GM23338 (cell line): ENCODE measurements around the gene ATOH8. TPM values are rescaled to one million over a fixed set of nuclear protein-coding genes. Genes with fewer than 3 reads are reported as not detected.
A peak's percentile ranks its signal among the peaks of the same experiment; 100 is the strongest.

Source experiments
- ATAC-seq: fragments of 200-7000 bp; cut with Tn5 transposase; 3 replicates; pipeline ENCODE4 v1.9.1; 2020
- DNase-seq: peaks from one replicate; pipeline ENCODE4 v3.0.0-alpha.2; 2015; ENCODE audit warnings: low spot score
- H2AFZ ChIP-seq: fragments of 200-600 bp; sonication (generic); 2 replicates; pipeline ENCODE4 v1.8.0; 2016; ENCODE audit warnings: antibody characterized with exemption, mild to moderate bottlenecking, moderate library complexity
- H3F3A ChIP-seq: fragments of 200-600 bp; sonication (generic); replicated peaks from 2 replicates; pipeline ENCODE4 v1.8.0; 2017; ENCODE audit warnings: antibody characterized with exemption, mixed run types, low read depth
- H3K27ac ChIP-seq: fragments of 200-600 bp; sonication (generic); 2 replicates; pipeline ENCODE4 v1.6.1; 2016; ENCODE audit warnings: low read depth
- H3K27me3 ChIP-seq: fragments of 200-600 bp; sonication (generic); 2 replicates; pipeline ENCODE4 v1.8.0; 2016; ENCODE audit warnings: mild to moderate bottlenecking, mixed run types, moderate library complexity; ENCODE audit not compliant: insufficient read depth
- H3K36me3 ChIP-seq: fragments of 200-600 bp; sonication (generic); 2 replicates; pipeline ENCODE4 v1.8.0; 2016; ENCODE audit warnings: mild to moderate bottlenecking; ENCODE audit not compliant: insufficient read depth
- H3K4me1 ChIP-seq: fragments of 200-600 bp; sonication (generic); 2 replicates; pipeline ENCODE4 v1.8.0; 2016; ENCODE audit warnings: mild to moderate bottlenecking, moderate library complexity; ENCODE audit not compliant: insufficient read depth
- H3K4me2 ChIP-seq: fragments of 200-600 bp; sonication (generic); 2 replicates; pipeline ENCODE4 v1.7.1; 2017; ENCODE audit warnings: mixed run types
- H3K4me3 ChIP-seq: fragments of 200-600 bp; sonication (generic); 2 replicates; pipeline ENCODE4 v1.6.1; 2016; ENCODE audit warnings: mixed run types
- H3K79me2 ChIP-seq: fragments of 200-600 bp; sonication (generic); replicated peaks from 2 replicates; pipeline ENCODE4 v1.8.0; 2017; ENCODE audit warnings: mild to moderate bottlenecking; ENCODE audit not compliant: insufficient read depth
- H3K9me2 ChIP-seq: fragments of 200-600 bp; sonication (generic); 2 replicates; pipeline ENCODE4 v1.8.0; 2017; ENCODE audit not compliant: insufficient read depth
- H4K20me1 ChIP-seq: fragments of 200-600 bp; sonication (generic); replicated peaks from 2 replicates; pipeline ENCODE4 v1.8.0; 2017; ENCODE audit warnings: mild to moderate bottlenecking; ENCODE audit not compliant: insufficient read depth
- H3K27ac Mint-ChIP-seq: 2 replicates; pipeline ENCODE4 v1.8.0; 2020; ENCODE audit warnings: inconsistent platforms, mild to moderate bottlenecking, moderate library complexity, mixed read lengths
- H3K27me3 Mint-ChIP-seq: 3 replicates; pipeline ENCODE4 v1.8.0; 2022; ENCODE audit warnings: low read depth, mild to moderate bottlenecking, moderate library complexity, mixed read lengths, inconsistent platforms; ENCODE audit not compliant: insufficient read depth, poor library complexity
- H3K36me3 Mint-ChIP-seq: 3 replicates; pipeline ENCODE4 v1.8.0; 2021; ENCODE audit warnings: low read depth, mild to moderate bottlenecking, inconsistent platforms, moderate library complexity, mixed read lengths
- H3K4me1 Mint-ChIP-seq: 3 replicates; pipeline ENCODE4 v1.8.0; 2020; ENCODE audit warnings: mild to moderate bottlenecking, inconsistent platforms, mixed read lengths
- H3K4me3 Mint-ChIP-seq: 3 replicates; pipeline ENCODE4 v1.8.0; 2021; ENCODE audit warnings: moderate library complexity, mild to moderate bottlenecking, inconsistent platforms, mixed read lengths
- H3K9me3 Mint-ChIP-seq: 3 replicates; pipeline ENCODE4 v1.8.0; 2020; ENCODE audit warnings: moderate library complexity, mild to moderate bottlenecking, inconsistent platforms, mixed read lengths
- EZH2 ChIP-seq: fragments of 200-600 bp; sonication (generic); IDR thresholded peaks from one replicate; pipeline ENCODE4 v1.8.0; 2017; ENCODE audit warnings: antibody characterized with exemption, mild to moderate bottlenecking, low read depth; ENCODE audit not compliant: unreplicated experiment
- EZH2phosphoT487 ChIP-seq: fragments of 200-600 bp; sonication (generic); IDR thresholded peaks from one replicate; pipeline ENCODE4 v1.8.1; 2018; ENCODE audit warnings: antibody characterized with exemption; ENCODE audit not compliant: unreplicated experiment
- NANOG ChIP-seq: IDR thresholded peaks from 2 replicates; pipeline ENCODE4 v1.6.1; 2016; ENCODE audit warnings: antibody characterized with exemption, borderline replicate concordance
- POLR2AphosphoS5 ChIP-seq: IDR thresholded peaks from 2 replicates; pipeline ENCODE4 v1.6.1; 2016; ENCODE audit warnings: antibody characterized with exemption, low read depth
- polyA plus RNA-seq: library from polyadenylated mRNA; unstranded; fragments of >200 nt; fragmentation: Nextera tagmentation; extraction: Ambion mirVana; gene quantifications from 2 replicates; pipeline ENCODE4 v1.2.1, GENCODE V29; 2016
- total RNA-seq: library from RNA; depleted of rRNA; stranded (reverse); fragments of >200 nt; shearing (Covaris generic); gene quantifications from 2 replicates; pipeline ENCODE4 v1.2.3, GENCODE V29; 2014
- TF ChIP-seq, protein P1 (sequence below): IDR thresholded peaks from 2 replicates; pipeline ENCODE4 v1.6.1; 2016; ENCODE audit warnings: antibody characterized with exemption
- TF ChIP-seq, protein P2 (sequence below), 2 experiments: fragments of 200-600 bp in 1 of 2; sonication (generic) in 1 of 2; conservative IDR thresholded peaks; 2 replicates each; pipeline versions ENCODE4 v1.5.1 to v1.6.1; 2016 to 2017; ENCODE audit warnings: antibody characterized with exemption in 2 of 2, low read depth in 2 of 2, mild to moderate bottlenecking in 2 of 2, moderate library complexity in 1 of 2

Gene ATOH8
- total and polyA plus RNA-seq, 2 experiments from 2014 or later: 0.11 to 0.97 TPM

DNA sequence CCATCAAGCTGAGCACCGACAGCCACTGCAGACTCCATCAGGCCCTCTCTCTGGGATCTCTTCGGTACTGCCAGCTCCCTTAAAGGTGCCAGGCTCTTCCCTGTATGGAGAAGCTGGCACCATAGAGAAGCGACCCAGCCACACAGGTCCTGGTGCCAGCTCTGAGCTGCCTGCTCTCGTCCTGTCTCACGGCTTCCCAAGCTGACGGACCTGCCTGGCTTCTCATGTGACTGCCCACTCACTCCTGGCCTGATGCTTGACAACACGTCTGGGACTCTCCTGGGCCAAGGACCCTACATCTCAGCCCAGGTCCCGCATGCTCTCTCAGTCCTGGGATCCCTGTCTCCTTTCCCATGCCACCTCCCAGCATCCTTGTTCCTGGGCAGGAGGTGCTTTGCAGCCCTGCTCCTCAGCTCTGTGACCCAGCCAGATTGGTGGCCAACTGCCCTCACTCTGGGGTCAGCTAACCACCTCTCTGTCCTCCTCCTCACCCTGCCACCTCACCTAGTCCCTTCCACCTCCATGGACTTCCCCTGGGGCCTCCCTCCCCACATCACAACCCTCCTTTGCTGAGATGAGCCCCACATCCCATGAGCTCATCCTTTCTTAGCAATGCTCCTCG is 12.5 kb upstream of the ATOH8 start:
- no peak overlapping the region for H3K4me2 ChIP-seq
- no peak overlapping the region for H3K4me3 ChIP-seq
- H3K79me2 ChIP-seq: no peaks in the 10 kb centered on the region
- no peak for TF ChIP-seq POLR2AphosphoS5
- no peak for TF ChIP-seq EZH2
- TF ChIP-seq, protein P1, sequence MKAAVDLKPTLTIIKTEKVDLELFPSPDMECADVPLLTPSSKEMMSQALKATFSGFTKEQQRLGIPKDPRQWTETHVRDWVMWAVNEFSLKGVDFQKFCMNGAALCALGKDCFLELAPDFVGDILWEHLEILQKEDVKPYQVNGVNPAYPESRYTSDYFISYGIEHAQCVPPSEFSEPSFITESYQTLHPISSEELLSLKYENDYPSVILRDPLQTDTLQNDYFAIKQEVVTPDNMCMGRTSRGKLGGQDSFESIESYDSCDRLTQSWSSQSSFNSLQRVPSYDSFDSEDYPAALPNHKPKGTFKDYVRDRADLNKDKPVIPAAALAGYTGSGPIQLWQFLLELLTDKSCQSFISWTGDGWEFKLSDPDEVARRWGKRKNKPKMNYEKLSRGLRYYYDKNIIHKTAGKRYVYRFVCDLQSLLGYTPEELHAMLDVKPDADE: no peak
- TF ChIP-seq, protein P2, sequence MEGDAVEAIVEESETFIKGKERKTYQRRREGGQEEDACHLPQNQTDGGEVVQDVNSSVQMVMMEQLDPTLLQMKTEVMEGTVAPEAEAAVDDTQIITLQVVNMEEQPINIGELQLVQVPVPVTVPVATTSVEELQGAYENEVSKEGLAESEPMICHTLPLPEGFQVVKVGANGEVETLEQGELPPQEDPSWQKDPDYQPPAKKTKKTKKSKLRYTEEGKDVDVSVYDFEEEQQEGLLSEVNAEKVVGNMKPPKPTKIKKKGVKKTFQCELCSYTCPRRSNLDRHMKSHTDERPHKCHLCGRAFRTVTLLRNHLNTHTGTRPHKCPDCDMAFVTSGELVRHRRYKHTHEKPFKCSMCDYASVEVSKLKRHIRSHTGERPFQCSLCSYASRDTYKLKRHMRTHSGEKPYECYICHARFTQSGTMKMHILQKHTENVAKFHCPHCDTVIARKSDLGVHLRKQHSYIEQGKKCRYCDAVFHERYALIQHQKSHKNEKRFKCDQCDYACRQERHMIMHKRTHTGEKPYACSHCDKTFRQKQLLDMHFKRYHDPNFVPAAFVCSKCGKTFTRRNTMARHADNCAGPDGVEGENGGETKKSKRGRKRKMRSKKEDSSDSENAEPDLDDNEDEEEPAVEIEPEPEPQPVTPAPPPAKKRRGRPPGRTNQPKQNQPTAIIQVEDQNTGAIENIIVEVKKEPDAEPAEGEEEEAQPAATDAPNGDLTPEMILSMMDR (conservative IDR thresholded peaks at IDR 0.05; ENCODE audit: low read depth in 2 of 2): no peak
- TF ChIP-seq EZH2phosphoT487: no peak
- no peaks in the 10 kb centered on the region for H3F3A ChIP-seq
- H2AFZ ChIP-seq: no peak overlapping the region
- no peaks in the 10 kb centered on the region for H3K36me3 ChIP-seq
- H3K27ac ChIP-seq: no peak overlapping the region
- no peaks in the 10 kb centered on the region for H4K20me1 ChIP-seq
- peaks cover 14% of the 10 kb centered on the region for H3K27me3 Mint-ChIP-seq
- H3K9me3 Mint-ChIP-seq: no peaks in the 10 kb centered on the region
- H3K27ac Mint-ChIP-seq: no peak overlapping the region
- H3K27me3 ChIP-seq: no peaks in the 10 kb centered on the region
- no peak overlapping the region for H3K4me3 Mint-ChIP-seq
- DNase-seq (no peak), ATAC-seq (no peak)
- H3K9me2 ChIP-seq: no peaks in the 10 kb centered on the region
- H3K36me3 Mint-ChIP-seq: no peaks in the 10 kb centered on the region; the same call in 2 of the 3 replicates
- peaks cover 7% of the 10 kb centered on the region; the same call in 1 of the 2 replicates for H3K4me1 ChIP-seq
- H3K4me1 Mint-ChIP-seq: peaks cover 20% of the 10 kb centered on the region

DNA sequence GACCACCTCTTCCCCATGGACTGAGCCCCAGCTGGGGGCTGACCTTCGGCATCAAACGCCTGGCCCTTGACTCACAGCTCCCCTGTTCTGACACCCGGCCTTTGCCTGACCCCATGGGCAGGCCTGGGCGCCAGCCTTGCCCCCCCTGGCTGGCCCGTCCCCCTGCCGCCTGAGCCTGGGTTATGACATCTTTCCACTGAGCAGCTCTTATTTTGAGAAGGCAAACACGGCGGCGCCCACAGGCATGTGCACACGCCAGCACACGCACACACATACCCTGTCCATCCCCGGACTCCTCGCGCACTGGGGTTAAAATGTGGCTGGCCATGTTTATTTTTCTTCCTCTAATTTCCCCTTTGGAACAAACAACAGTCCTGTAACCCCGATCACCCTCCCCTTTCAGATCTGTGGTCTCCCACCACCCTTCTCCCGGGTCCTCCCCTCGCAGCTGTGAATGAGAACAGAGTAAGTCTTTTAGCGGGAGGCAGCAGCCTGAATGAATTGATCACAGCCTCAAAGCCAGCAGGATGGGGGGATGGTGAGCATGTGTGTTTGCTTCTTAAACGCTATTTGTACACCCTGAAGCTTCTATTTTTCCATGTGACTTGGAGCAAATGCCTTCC is 11.8 kb upstream of the ATOH8 start:
- Histone ChIP-seq H2AFZ (peak overlapping the region; percentile 11; the same call in 1 of the 2 replicates), H4K20me1 (no peaks in the 10 kb centered on the region), H3K4me2 (peak overlapping the region; percentile 20; the same call in 1 of the 2 replicates), H3K4me3 (no peak overlapping the region), H3F3A (no peaks in the 10 kb centered on the region), H3K9me2 (no peaks in the 10 kb centered on the region), H3K36me3 (no peaks in the 10 kb centered on the region), H3K27ac (no peak overlapping the region), H3K27me3 (no peaks in the 10 kb centered on the region), H3K79me2 (no peaks in the 10 kb centered on the region), H3K4me1 (peaks cover 7% of the 10 kb centered on the region; the same call in 1 of the 2 replicates)
- H3K27ac Mint-ChIP-seq: no peak overlapping the region
- ATAC-seq: peak; percentile 53
- no peak for TF ChIP-seq NANOG
- H3K36me3 Mint-ChIP-seq: no peaks in the 10 kb centered on the region; the same call in 2 of the 3 replicates
- H3K4me1 Mint-ChIP-seq: peaks cover 20% of the 10 kb centered on the region
- H3K4me3 Mint-ChIP-seq: no peak overlapping the region
- peaks cover 17% of the 10 kb centered on the region for H3K27me3 Mint-ChIP-seq
- no peak for DNase-seq
- no peaks in the 10 kb centered on the region for H3K9me3 Mint-ChIP-seq
